ENCODE data around the gene NBEA.

The NBEA gene

DNA sequence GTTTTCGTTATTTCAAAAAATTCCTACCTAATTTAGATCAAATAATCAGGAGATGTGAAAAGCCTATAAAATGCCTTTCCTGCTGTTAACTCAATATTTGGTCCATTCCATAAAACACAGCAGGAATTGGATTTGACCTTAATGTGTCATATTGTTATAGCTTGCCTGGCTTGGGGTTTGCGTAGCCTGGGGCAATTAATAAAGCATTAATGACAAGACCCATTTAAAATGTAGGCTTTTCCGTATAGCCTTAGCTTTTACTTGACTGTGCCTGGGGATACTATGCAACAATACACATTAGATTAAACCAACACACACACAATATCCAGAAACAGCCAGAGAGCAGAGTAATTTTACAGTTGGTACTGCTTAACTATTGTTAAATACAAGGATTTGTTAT is 651.6 kb downstream of the NBEA start:
- H3K9me3 ChIP-seq (ENCODE audit: control insufficient read depth, insufficient read depth, low read depth, low read length) = no peaks in the 10 kb centered on the region
- no peak overlapping the region for H3K4me3 ChIP-seq (ENCODE audit: low read depth, low read length)
- no peaks in the 10 kb centered on the region for H3K36me3 ChIP-seq (ENCODE audit: control insufficient read depth, insufficient read depth, low read length)
- H3K27me3 ChIP-seq (ENCODE audit: control insufficient read depth, insufficient read depth, low read length) = no peaks in the 10 kb centered on the region
- no peak overlapping the region for H3K9ac ChIP-seq (ENCODE audit: low read length)
- H3K27ac ChIP-seq (ENCODE audit: low read depth, low read length) = no peak overlapping the region
- peaks cover 13% of the 10 kb centered on the region for H3K4me1 ChIP-seq (ENCODE audit: control insufficient read depth, insufficient read depth, low read length)

DNA sequence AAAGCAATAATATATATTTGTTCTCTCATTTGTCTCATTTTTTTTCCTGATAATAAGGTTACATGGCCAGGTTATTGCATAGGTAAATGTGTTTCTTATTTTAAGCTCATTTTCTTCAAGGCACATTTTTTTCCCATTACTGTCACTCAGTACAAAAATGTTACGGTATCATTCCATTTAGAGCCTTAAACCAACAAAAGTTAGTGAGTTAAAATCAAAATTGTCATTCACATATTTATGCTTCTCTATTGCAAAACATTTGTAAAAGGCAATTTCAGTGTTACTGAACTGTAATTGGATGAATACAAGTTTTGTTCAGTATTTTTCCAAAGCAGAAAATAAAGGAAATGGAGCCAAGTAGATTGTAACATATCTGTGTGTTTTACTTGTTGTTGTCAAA is 652.0 kb downstream of the NBEA start:
- no peaks in the 10 kb centered on the region for H3K27me3 ChIP-seq (ENCODE audit: control insufficient read depth, insufficient read depth, low read length)
- no peaks in the 10 kb centered on the region for H3K9me3 ChIP-seq (ENCODE audit: control insufficient read depth, insufficient read depth, low read depth, low read length)
- H3K9ac ChIP-seq (ENCODE audit: low read length) = no peak overlapping the region
- no peaks in the 10 kb centered on the region for H3K36me3 ChIP-seq (ENCODE audit: control insufficient read depth, insufficient read depth, low read length)
- no peak overlapping the region for H3K27ac ChIP-seq (ENCODE audit: low read depth, low read length)
- peaks cover 18% of the 10 kb centered on the region for H3K4me1 ChIP-seq (ENCODE audit: control insufficient read depth, insufficient read depth, low read length)
- no peak overlapping the region for H3K4me3 ChIP-seq (ENCODE audit: low read depth, low read length)

DNA sequence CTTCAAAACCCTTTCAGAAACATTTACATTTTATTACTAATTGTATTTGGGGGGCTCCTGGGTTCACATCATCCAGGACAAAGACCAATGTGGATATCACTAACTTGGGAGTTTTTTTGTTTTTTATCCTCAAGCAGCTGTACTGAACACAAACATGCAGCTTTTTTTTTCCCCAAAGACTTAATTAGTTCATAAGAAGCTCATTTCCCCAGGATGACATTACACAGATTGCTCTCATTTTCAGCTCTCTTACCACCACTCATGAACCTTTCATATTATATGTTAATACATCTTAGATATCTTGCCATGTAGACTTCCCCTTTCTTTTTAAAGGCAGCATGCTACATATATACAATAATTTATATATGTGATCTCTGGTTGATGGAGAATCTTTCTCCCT is 653.1 kb downstream of the NBEA start:
- no peak overlapping the region for H3K4me3 ChIP-seq (ENCODE audit: low read depth, low read length)
- H3K36me3 ChIP-seq (ENCODE audit: control insufficient read depth, insufficient read depth, low read length) = no peaks in the 10 kb centered on the region
- H3K4me1 ChIP-seq (ENCODE audit: control insufficient read depth, insufficient read depth, low read length) = peaks cover 23% of the 10 kb centered on the region
- H3K9me3 ChIP-seq (ENCODE audit: control insufficient read depth, insufficient read depth, low read depth, low read length) = no peaks in the 10 kb centered on the region
- H3K9ac ChIP-seq (ENCODE audit: low read length) = no peak overlapping the region
- no peak overlapping the region for H3K27ac ChIP-seq (ENCODE audit: low read depth, low read length)
- H3K27me3 ChIP-seq (ENCODE audit: control insufficient read depth, insufficient read depth, low read length) = no peaks in the 10 kb centered on the region

DNA sequence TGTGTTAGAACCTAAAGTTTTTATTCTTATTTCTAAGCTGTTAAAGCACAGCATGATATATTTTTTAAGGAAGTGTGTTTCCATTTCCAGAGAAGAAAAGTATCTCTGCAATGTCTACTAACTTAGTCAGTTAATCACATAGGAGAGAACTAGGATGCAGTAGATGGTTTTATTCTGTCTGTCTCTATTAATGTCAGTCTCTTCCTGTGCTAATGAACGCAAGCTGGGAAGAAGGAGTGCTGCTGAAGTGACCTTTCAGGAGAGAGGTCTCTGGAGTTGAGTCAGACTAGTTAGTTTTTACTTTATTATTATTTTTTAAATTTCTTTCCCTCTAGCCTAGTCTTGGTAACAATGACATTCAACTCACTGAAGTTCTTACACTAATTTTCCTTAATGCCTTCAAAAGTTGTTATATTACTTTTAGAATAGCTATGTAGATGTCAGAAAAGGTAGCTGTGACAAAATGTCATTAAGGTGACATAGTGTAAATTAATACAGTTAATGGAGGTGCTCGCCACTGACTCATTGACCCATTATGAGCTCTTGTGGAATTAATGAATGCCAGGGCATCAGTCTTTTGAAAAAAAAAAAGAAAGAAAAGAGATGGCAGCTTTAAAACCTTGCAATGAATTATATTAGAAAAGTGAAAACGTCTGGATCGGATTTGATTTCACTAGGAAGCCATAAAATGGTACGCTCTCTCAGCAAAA is 654.4 kb downstream of the NBEA start:
- H3K27me3 ChIP-seq (ENCODE audit: control insufficient read depth, insufficient read depth, low read length) = no peaks in the 10 kb centered on the region
- no peak overlapping the region for H3K4me3 ChIP-seq (ENCODE audit: low read depth, low read length)
- H3K36me3 ChIP-seq (ENCODE audit: control insufficient read depth, insufficient read depth, low read length) = no peaks in the 10 kb centered on the region
- H3K4me1 ChIP-seq (ENCODE audit: control insufficient read depth, insufficient read depth, low read length) = peaks cover 23% of the 10 kb centered on the region
- H3K9me3 ChIP-seq (ENCODE audit: control insufficient read depth, insufficient read depth, low read depth, low read length) = no peaks in the 10 kb centered on the region
- H3K27ac ChIP-seq (ENCODE audit: low read depth, low read length) = no peak overlapping the region
- no peak overlapping the region for H3K9ac ChIP-seq (ENCODE audit: low read length)

DNA sequence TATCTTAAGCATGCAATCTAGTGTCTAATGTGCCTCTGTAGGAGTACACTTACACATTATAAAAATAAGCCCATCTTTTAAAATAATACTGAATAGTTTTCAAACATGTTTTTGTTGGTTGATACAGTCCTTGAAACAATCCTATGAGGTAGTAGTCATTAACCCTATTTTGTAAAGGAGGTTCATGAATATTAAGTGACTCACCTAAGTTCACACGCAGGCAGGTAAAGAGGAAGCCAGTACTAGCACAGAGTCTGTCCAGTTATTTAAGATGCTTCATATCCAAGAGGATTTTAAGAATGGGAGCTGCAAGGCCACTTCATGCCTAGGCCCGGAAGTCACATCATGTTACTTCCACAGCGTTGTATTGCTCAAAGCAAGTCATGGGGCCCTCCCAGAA is 655.4 kb downstream of the NBEA start:
- H3K9ac ChIP-seq (ENCODE audit: low read length) = no peak overlapping the region
- H3K9me3 ChIP-seq (ENCODE audit: control insufficient read depth, insufficient read depth, low read depth, low read length) = no peaks in the 10 kb centered on the region
- H3K4me1 ChIP-seq (ENCODE audit: control insufficient read depth, insufficient read depth, low read length) = peaks cover 13% of the 10 kb centered on the region
- H3K36me3 ChIP-seq (ENCODE audit: control insufficient read depth, insufficient read depth, low read length) = no peaks in the 10 kb centered on the region
- no peak overlapping the region for H3K4me3 ChIP-seq (ENCODE audit: low read depth, low read length)
- H3K27me3 ChIP-seq (ENCODE audit: control insufficient read depth, insufficient read depth, low read length) = no peaks in the 10 kb centered on the region
- no peak overlapping the region for H3K27ac ChIP-seq (ENCODE audit: low read depth, low read length)

DNA sequence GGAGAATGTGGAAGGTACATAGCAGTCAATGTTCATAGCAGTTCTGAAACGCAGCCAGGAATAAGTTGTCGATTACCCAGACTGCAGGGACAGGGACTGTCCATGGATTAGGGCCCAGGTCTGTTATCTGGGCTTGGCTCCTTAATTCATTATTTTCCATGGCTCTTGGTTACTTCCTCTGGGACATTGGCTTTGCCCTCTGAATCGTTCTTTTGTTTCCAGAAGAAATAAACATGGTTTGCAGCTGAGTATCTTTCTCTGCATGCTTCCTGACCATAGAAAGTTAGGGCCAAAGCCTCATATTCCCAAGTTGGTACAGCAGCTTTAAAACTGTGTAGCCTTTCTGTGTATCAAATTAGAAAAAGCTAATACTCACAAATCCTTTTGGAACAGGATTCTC is 656.2 kb downstream of the NBEA start:
- Histone ChIP-seq H3K9ac (ENCODE audit: low read length) (no peak overlapping the region), H3K36me3 (ENCODE audit: control insufficient read depth, insufficient read depth, low read length) (no peaks in the 10 kb centered on the region), H3K27me3 (ENCODE audit: control insufficient read depth, insufficient read depth, low read length) (no peaks in the 10 kb centered on the region), H3K27ac (ENCODE audit: low read depth, low read length) (no peak overlapping the region), H3K4me3 (ENCODE audit: low read depth, low read length) (no peak overlapping the region), H3K9me3 (ENCODE audit: control insufficient read depth, insufficient read depth, low read depth, low read length) (no peaks in the 10 kb centered on the region), H3K4me1 (ENCODE audit: control insufficient read depth, insufficient read depth, low read length) (peaks cover 11% of the 10 kb centered on the region)

DNA sequence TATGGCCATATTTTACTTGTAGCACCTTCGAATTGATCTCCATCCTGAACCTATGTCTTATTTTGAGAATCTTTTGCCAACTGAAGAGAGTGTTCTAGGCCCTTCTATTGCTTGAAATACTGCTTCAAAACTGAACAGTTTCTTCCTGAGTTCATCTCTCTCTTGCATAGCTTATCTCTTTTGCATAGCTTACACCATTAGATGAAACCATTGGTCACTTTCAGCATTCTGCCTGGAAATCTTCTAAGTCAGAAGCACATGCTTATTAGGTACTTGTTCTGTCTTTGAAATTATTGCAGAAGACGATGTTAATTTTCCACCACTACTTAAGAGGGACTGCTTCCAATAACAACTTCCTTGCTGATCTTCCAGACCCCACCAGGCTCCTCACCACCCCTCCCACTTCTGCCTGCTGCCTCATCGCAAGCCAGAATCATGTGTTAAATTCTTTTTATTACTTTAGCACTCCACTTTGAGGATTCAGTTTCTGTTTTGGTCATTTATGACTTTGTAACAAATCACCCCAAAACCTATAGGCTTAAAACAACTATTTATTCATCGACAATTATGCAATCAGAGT is 656.8 kb downstream of the NBEA start:
- no peak overlapping the region for H3K9ac ChIP-seq (ENCODE audit: low read length)
- peaks cover 11% of the 10 kb centered on the region for H3K4me1 ChIP-seq (ENCODE audit: control insufficient read depth, insufficient read depth, low read length)
- H3K36me3 ChIP-seq (ENCODE audit: control insufficient read depth, insufficient read depth, low read length) = no peaks in the 10 kb centered on the region
- no peak overlapping the region for H3K4me3 ChIP-seq (ENCODE audit: low read depth, low read length)
- no peaks in the 10 kb centered on the region for H3K27me3 ChIP-seq (ENCODE audit: control insufficient read depth, insufficient read depth, low read length)
- 0 out of 2 replicates have a peak overlapping the region, but pooled peaks have one; percentile 26 for H3K27ac ChIP-seq (ENCODE audit: low read depth, low read length)
- H3K9me3 ChIP-seq (ENCODE audit: control insufficient read depth, insufficient read depth, low read depth, low read length) = no peaks in the 10 kb centered on the region

DNA sequence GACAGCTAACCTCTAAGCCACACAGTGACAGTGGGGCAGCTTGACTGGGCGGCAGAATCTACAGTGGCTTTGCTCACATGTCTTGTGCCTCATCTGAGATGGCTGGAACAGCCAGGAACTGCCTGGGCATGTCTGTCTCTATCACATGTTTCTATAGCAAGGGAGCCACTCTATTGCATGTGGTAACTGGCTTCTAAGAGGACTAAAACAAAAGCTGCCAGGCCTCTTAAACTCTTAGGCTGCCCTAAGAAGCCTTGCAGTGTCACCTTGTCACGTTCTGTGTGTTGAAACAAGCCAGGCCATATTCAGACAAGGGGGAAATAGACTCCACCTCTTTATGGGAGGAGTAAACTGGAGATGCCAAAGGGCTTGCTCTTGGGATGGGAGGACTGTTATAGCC is 657.3 kb downstream of the NBEA start:
- H3K27ac ChIP-seq (ENCODE audit: low read depth, low read length) = 0 out of 2 replicates have a peak overlapping the region, but pooled peaks have one; percentile 26
- H3K36me3 ChIP-seq (ENCODE audit: control insufficient read depth, insufficient read depth, low read length) = no peaks in the 10 kb centered on the region
- H3K9me3 ChIP-seq (ENCODE audit: control insufficient read depth, insufficient read depth, low read depth, low read length) = no peaks in the 10 kb centered on the region
- H3K27me3 ChIP-seq (ENCODE audit: control insufficient read depth, insufficient read depth, low read length) = no peaks in the 10 kb centered on the region
- H3K9ac ChIP-seq (ENCODE audit: low read length) = no peak overlapping the region
- no peak overlapping the region for H3K4me3 ChIP-seq (ENCODE audit: low read depth, low read length)
- H3K4me1 ChIP-seq (ENCODE audit: control insufficient read depth, insufficient read depth, low read length) = peaks cover 11% of the 10 kb centered on the region

DNA sequence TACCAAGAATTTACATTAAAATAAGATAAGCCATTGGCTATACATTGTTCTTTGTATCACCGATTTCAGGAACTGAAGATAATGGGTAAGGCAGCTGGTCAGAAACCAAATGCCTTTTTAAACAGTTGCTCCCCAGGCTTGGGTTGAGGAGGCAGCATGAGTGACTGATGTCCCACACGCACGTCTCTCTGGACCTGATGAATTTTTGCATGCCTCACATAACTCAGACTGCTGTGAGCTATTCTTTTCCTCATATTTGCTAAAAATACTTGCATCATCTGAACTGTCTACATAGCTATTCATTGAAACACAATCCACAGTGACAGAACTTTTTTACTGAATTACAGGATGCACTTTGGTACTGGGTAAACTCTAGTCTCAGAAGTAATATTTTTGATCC is 658.1 kb downstream of the NBEA start:
- Histone ChIP-seq H3K9me3 (ENCODE audit: control insufficient read depth, insufficient read depth, low read depth, low read length) (no peaks in the 10 kb centered on the region), H3K27me3 (ENCODE audit: control insufficient read depth, insufficient read depth, low read length) (no peaks in the 10 kb centered on the region), H3K4me1 (ENCODE audit: control insufficient read depth, insufficient read depth, low read length) (peaks cover 11% of the 10 kb centered on the region), H3K9ac (ENCODE audit: low read length) (no peak overlapping the region), H3K36me3 (ENCODE audit: control insufficient read depth, insufficient read depth, low read length) (no peaks in the 10 kb centered on the region), H3K27ac (ENCODE audit: low read depth, low read length) (no peak overlapping the region), H3K4me3 (ENCODE audit: low read depth, low read length) (no peak overlapping the region)

DNA sequence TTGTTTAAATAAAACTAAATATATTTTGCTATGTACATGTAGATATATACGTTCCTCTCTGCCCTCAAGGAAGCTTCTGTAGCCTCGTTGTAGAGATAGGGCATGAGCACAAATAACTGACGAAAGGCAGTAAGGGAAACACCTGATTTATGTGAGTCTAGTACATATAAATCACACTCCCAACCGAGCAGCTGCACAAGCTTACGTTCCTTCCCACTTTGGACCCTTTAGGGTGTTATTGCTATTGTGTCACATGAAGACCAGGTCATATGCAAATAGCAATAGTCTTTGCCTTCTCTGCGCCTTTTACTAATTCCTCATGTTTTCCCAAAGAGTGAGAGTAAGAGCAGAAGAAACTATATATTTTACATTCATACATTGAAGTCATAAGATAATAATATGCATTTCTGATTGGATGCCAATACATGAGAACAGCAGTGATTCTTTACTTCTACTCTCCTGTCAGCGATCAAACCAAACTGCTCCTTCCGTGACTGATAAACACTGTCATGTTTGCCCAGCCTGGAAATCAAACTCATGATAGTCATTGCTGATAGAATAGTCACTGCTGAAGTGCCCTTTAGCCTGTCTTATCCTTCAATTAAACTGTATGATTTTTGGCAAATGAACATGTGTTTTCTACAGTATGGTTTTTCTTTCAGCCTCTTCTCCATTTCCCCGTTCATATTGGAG is 661.7 kb downstream of the NBEA start:
- H3K27me3 ChIP-seq (ENCODE audit: control insufficient read depth, insufficient read depth, low read length) = no peaks in the 10 kb centered on the region
- no peak overlapping the region for H3K9ac ChIP-seq (ENCODE audit: low read length)
- no peaks in the 10 kb centered on the region for H3K9me3 ChIP-seq (ENCODE audit: control insufficient read depth, insufficient read depth, low read depth, low read length)
- H3K27ac ChIP-seq (ENCODE audit: low read depth, low read length) = no peak overlapping the region
- H3K36me3 ChIP-seq (ENCODE audit: control insufficient read depth, insufficient read depth, low read length) = no peaks in the 10 kb centered on the region
- H3K4me3 ChIP-seq (ENCODE audit: low read depth, low read length) = no peak overlapping the region
- H3K4me1 ChIP-seq (ENCODE audit: control insufficient read depth, insufficient read depth, low read length) = peaks cover 9% of the 10 kb centered on the region

DNA sequence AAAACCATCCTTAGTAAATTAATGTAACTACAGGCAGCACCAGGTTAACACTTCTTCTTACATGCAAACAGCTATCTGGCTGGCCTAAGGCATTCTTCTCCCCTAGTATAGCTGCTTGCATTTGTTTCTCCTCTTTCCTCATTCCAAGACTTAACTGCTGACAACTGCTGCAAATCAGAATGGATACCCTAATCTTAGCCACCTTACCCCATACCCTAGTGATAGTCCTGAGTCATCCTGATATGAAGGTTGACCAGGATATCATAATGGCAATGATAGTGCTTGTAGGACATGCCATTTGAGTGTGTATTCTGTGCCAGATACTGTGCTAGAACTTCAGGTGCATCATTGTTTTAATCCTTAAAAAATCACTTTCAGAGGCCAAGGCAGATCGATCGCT is 672.6 kb downstream of the NBEA start:
- H3K9me3 ChIP-seq (ENCODE audit: control insufficient read depth, insufficient read depth, low read depth, low read length) = no peaks in the 10 kb centered on the region
- no peak overlapping the region for H3K27ac ChIP-seq (ENCODE audit: low read depth, low read length)
- H3K4me1 ChIP-seq (ENCODE audit: control insufficient read depth, insufficient read depth, low read length) = peaks cover 6% of the 10 kb centered on the region; the same call in 1 of the 2 replicates
- H3K36me3 ChIP-seq (ENCODE audit: control insufficient read depth, insufficient read depth, low read length) = no peaks in the 10 kb centered on the region
- H3K27me3 ChIP-seq (ENCODE audit: control insufficient read depth, insufficient read depth, low read length) = no peaks in the 10 kb centered on the region
- H3K9ac ChIP-seq (ENCODE audit: low read length) = no peak overlapping the region
- H3K4me3 ChIP-seq (ENCODE audit: low read depth, low read length) = no peak overlapping the region
